ENCODE results near the gene ESD. TPM values are rescaled to one million over a fixed set of nuclear protein-coding genes. Genes with fewer than 3 reads are reported as not detected.
A peak's percentile ranks its signal among the peaks of the same experiment; 100 is the strongest.
"Not testable (repeated sequence)": the region's sequence is repeated elsewhere in the genome, so short reads cannot be mapped to it uniquely, and the experiment has no call there.

The ESD gene
- total RNA-seq, 6 experiments from 2014 or later = 69.8 to 90.6 (median 85.4) TPM

- peaks cover 0 to 2% (median 0%) of the 10 kb centered on the region in 4 donors for H3K9me3 ChIP-seq
- no peak for ATAC-seq
- WGBS (ENCODE audit: insufficient coverage, low coverage, low lambda C conversion rate, missing lambda C conversion rate) = 86% methylated on average over 5 of the region's 5 CpGs
- no peaks in the 10 kb centered on the region for H3K36me3 ChIP-seq
- no peaks in the 10 kb centered on the region for H3K27me3 ChIP-seq
- DNase-seq = no peak
- no peak overlapping the region for H3K27ac ChIP-seq
- H3K4me3 ChIP-seq = no peak overlapping the region
- TF ChIP-seq POLR2A (IDR thresholded peaks at IDR 0.05) = no peak
- no peak for TF ChIP-seq CTCF (IDR thresholded peaks at IDR 0.05)
- intact Hi-C loops (cut with DNase I) = no loop called here
- H3K4me1 ChIP-seq = no peaks in the 10 kb centered on the region
Observed at GRCh38 chr13:46810440-46810839, 13.5 kb upstream of the ESD start.

DNA sequence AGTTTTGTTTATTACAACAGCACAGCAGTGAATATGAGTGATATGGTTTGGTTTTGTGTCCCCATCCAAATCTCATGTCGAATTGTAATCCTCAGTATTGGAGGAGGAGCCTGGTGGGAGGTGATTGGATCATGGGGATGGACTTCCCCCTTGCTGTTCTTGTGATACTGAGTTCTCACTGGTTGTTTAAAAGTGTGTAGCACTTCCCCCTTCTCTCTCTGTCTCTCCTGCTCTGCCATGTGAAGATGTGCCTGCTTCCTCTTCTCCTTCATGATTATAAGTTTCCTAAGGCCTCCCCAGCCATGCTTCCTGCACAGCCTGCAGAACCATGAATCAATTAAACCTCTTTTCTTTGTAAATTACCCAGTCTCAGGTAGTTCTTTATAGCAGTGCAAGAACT is 8.0 kb upstream of the ESD start:
- intact Hi-C loops (cut with DNase I); H3K36me3 ChIP-seq: not testable (repeated sequence)
- whole genome bisulfite sequencing (ENCODE audit: insufficient coverage, low coverage, low lambda C conversion rate, missing lambda C conversion rate) = 73% methylated on average over 1 of the region's 1 CpG

GRCh38 chr13:46804391-46804815 is 7.4 kb upstream of the ESD start:
- intact Hi-C loops (cut with DNase I) = no loop called here

More for the DNA sequence above, 8.0 kb upstream of the ESD start:
- not testable (repeated sequence) for ATAC-seq, DNase-seq, H3K27ac ChIP-seq, H3K9me3 ChIP-seq, H3K4me3 ChIP-seq, H3K4me1 ChIP-seq, H3K27me3 ChIP-seq

DNA sequence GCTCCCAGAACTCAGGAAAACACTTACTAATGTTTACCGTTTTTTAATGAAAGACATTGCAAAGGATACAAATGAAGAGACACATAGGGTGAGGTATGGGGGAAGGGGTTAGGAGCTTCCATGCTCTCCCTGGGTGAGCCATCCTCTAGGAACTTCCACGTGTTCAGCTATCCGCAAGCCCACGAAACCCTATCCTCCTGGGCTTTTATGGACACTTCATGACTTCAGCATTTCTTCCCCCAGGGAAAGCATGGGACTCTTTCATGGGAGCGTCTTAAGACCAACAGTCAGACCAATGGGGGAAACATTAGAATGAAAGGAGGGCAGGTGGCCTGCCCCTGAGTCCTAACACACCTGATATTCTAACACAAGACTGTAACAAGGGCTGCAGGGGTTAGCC is 6.6 kb upstream of the ESD start:
- intact Hi-C loops (cut with DNase I) = no loop called here
- Histone ChIP-seq H3K4me3 (no peak overlapping the region), H3K9me3 (no peaks in the 10 kb centered on the region), H3K4me1 (peaks cover 0 to 22% (median 6%) of the 10 kb centered on the region in 4 donors), H3K36me3 (no peaks in the 10 kb centered on the region), H3K27ac (no peak overlapping the region), H3K27me3 (no peaks in the 10 kb centered on the region)
- TF ChIP-seq CTCF (IDR thresholded peaks at IDR 0.05) = no peak
- no peak for TF ChIP-seq POLR2A (IDR thresholded peaks at IDR 0.05)
- no peak for ATAC-seq
- DNase-seq = no peak
- WGBS (ENCODE audit: insufficient coverage, low coverage, low lambda C conversion rate, missing lambda C conversion rate) = 65% methylated on average over 3 of the region's 5 CpGs

More at GRCh38 chr13:46804391-46804815, 7.4 kb upstream of the ESD start:
- Histone ChIP-seq H3K27ac (no peak overlapping the region), H3K27me3 (no peaks in the 10 kb centered on the region), H3K4me3 (no peak overlapping the region), H3K4me1 (peaks cover 0 to 14% (median 4%) of the 10 kb centered on the region in 4 donors), H3K9me3 (no peaks in the 10 kb centered on the region), H3K36me3 (no peaks in the 10 kb centered on the region)
- DNase-seq (no peak), ATAC-seq (no peak)
- no peak for TF ChIP-seq POLR2A (IDR thresholded peaks at IDR 0.05)
- WGBS (ENCODE audit: insufficient coverage, low coverage, low lambda C conversion rate, missing lambda C conversion rate) = 100% methylated on average over 1 of the region's 3 CpGs

DNA sequence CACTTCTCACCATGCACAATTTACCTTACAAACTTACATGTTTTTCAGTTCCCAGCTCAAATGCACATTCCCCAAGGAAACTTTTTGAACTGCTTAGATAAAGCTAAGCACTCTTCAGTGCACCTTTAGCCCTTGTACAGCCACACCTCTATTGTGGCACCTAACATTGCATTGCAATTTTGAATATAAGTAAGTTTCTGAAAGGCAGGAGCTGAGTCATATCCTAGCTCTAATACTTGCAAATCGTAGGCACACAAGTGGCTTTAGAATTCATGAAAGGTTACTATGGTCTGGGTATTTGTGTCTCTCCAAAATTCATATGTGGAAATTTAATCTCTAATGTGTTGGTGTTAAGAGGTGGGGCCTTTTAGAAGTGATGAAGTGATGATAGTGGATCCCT is 4.9 kb upstream of the ESD start:
- DNase-seq (no peak), ATAC-seq (no peak)
- Histone ChIP-seq H3K9me3 (no peaks in the 10 kb centered on the region), H3K4me1 (peaks cover 0 to 25% (median 6%) of the 10 kb centered on the region in 4 donors), H3K27ac (no peak overlapping the region), H3K4me3 (no peak overlapping the region), H3K36me3 (no peaks in the 10 kb centered on the region), H3K27me3 (no peaks in the 10 kb centered on the region)
- intact Hi-C loops (cut with DNase I) = no loop called here
- TF ChIP-seq CTCF (IDR thresholded peaks at IDR 0.05) = no peak
- no peak for TF ChIP-seq POLR2A (IDR thresholded peaks at IDR 0.05)
- 85% methylated on average over 1 of the region's 1 CpG for WGBS (ENCODE audit: insufficient coverage, low coverage, low lambda C conversion rate, missing lambda C conversion rate)

GRCh38 chr13:46799139-46799538 is 2.2 kb upstream of the ESD start:
- no peaks in the 10 kb centered on the region for H3K36me3 ChIP-seq
- H3K4me3 ChIP-seq = peak overlapping the region in 1 of 3 donors; percentile 86
- WGBS (ENCODE audit: insufficient coverage, low coverage, low lambda C conversion rate, missing lambda C conversion rate) = 50% methylated on average over 4 of the region's 4 CpGs

More at GRCh38 chr13:46799139-46799538, 2.2 kb upstream of the ESD start:
- peaks cover 0 to 41% (median 16%) of the 10 kb centered on the region in 4 donors for H3K4me1 ChIP-seq
- no peaks in the 10 kb centered on the region for H3K9me3 ChIP-seq
- no peak for TF ChIP-seq POLR2A (IDR thresholded peaks at IDR 0.05)
- no peak for TF ChIP-seq CTCF (IDR thresholded peaks at IDR 0.05)
- intact Hi-C loops (cut with DNase I) = no loop called here
- no peaks in the 10 kb centered on the region for H3K27me3 ChIP-seq
- no peak for ATAC-seq
- DNase-seq = no peak
- peak overlapping the region in 2 of 3 donors; percentile 93 to 95 for H3K27ac ChIP-seq
